H9 (cell line): ENCODE measurements around the gene TENT5C. TPM values are rescaled to one million over a fixed set of nuclear protein-coding genes. Genes with fewer than 3 reads are reported as not detected.

Experiments used
- DNase-seq: peaks from one replicate; pipeline ENCODE4 v3.0.0-alpha.2; 2017
- H2AFZ ChIP-seq: one replicate; pipeline ENCODE4 v1.6.1; 2013; ENCODE audit warnings: mild to moderate bottlenecking, low read length, control low read depth, moderate library complexity
- H2AK5ac ChIP-seq: 2 replicates; pipeline ENCODE4 v1.6.1; 2013; ENCODE audit warnings: low read length, control low read depth, mixed read lengths; ENCODE audit not compliant: insufficient read length
- H2BK120ac ChIP-seq: one replicate; pipeline ENCODE4 v1.6.1; 2013; ENCODE audit warnings: low read depth, mild to moderate bottlenecking, low read length, control low read depth, inconsistent platforms; ENCODE audit not compliant: poor library complexity, severe bottlenecking
- H2BK12ac ChIP-seq: 2 replicates; pipeline ENCODE4 v1.6.1; 2013; ENCODE audit warnings: low read length, control low read depth, mixed read lengths, low read depth; ENCODE audit not compliant: insufficient read length
- H2BK15ac ChIP-seq: 2 replicates; pipeline ENCODE4 v1.6.1; 2013; ENCODE audit warnings: low read depth, low read length, control low read depth
- H2BK20ac ChIP-seq: one replicate; pipeline ENCODE4 v1.6.1; 2013; ENCODE audit warnings: low read depth, mild to moderate bottlenecking, low read length, control low read depth, inconsistent platforms; ENCODE audit not compliant: poor library complexity, severe bottlenecking
- H2BK5ac ChIP-seq: 2 replicates; pipeline ENCODE4 v1.6.1; 2013; ENCODE audit warnings: low read length, control low read depth, mixed read lengths; ENCODE audit not compliant: insufficient read length
- H3K14ac ChIP-seq: 2 replicates; pipeline ENCODE4 v1.6.1; 2013; ENCODE audit warnings: low read length, control low read depth; ENCODE audit not compliant: insufficient read depth
- H3K18ac ChIP-seq: 2 replicates; pipeline ENCODE4 v1.6.1; 2013; ENCODE audit warnings: low read depth, mild to moderate bottlenecking, mixed read lengths, low read length, control low read depth; ENCODE audit not compliant: insufficient read length
- H3K23ac ChIP-seq: 2 replicates; pipeline ENCODE4 v1.6.1; 2013; ENCODE audit warnings: low read length, control low read depth, mixed read lengths, low read depth; ENCODE audit not compliant: insufficient read length
- H3K23me2 ChIP-seq: 2 replicates; pipeline ENCODE4 v1.6.1; 2013; ENCODE audit warnings: low read depth, mild to moderate bottlenecking, mixed read lengths, low read length, control low read depth; ENCODE audit not compliant: insufficient read length, poor library complexity, severe bottlenecking
- H3K27ac ChIP-seq: 2 replicates; pipeline ENCODE4 v1.5.1; 2013; ENCODE audit warnings: low read length, control low read depth, mixed read lengths, low read depth; ENCODE audit not compliant: insufficient read length
- H3K27me3 ChIP-seq: 2 replicates; pipeline ENCODE4 v1.6.1; 2013; ENCODE audit warnings: low read length, control low read depth, inconsistent platforms; ENCODE audit not compliant: insufficient read depth
- H3K4ac ChIP-seq: 2 replicates; pipeline ENCODE4 v1.6.1; 2013; ENCODE audit warnings: low read depth, mild to moderate bottlenecking, control low read depth, inconsistent platforms, low read length, moderate library complexity
- H3K4me1 ChIP-seq: 2 replicates; pipeline ENCODE4 v1.6.1; 2013; ENCODE audit warnings: low read length, control low read depth, inconsistent platforms; ENCODE audit not compliant: insufficient read depth
- H3K4me2 ChIP-seq: 2 replicates; pipeline ENCODE4 v1.6.1; 2013; ENCODE audit warnings: low read length, control low read depth, mixed read lengths; ENCODE audit not compliant: insufficient read length, insufficient read depth
- H3K56ac ChIP-seq: 2 replicates; pipeline ENCODE4 v1.6.1; 2013; ENCODE audit warnings: low read depth, mild to moderate bottlenecking, mixed read lengths, low read length, control low read depth; ENCODE audit not compliant: insufficient read length
- H3K79me1 ChIP-seq: 2 replicates; pipeline ENCODE4 v1.6.1; 2013; ENCODE audit warnings: low read depth, mild to moderate bottlenecking, moderate library complexity, low read length, control low read depth, inconsistent platforms; ENCODE audit not compliant: insufficient read depth, poor library complexity, severe bottlenecking
- H3K79me2 ChIP-seq: 2 replicates; pipeline ENCODE4 v1.6.1; 2013; ENCODE audit warnings: low read length, control low read depth, inconsistent platforms; ENCODE audit not compliant: insufficient read depth
- H3K9ac ChIP-seq: 2 replicates; pipeline ENCODE4 v1.6.1; 2013; ENCODE audit warnings: low read length, control low read depth, mixed read lengths; ENCODE audit not compliant: insufficient read length; ENCODE audit errors: extremely low read depth
- H3K9me3 ChIP-seq: one replicate; pipeline ENCODE4 v1.6.1; 2013; ENCODE audit warnings: low read depth, low read length, inconsistent platforms; ENCODE audit not compliant: control insufficient read depth
- H3T11ph ChIP-seq: one replicate; pipeline ENCODE4 v1.6.1; 2013; ENCODE audit warnings: mild to moderate bottlenecking, low read length, control low read depth, inconsistent platforms
- H4K20me1 ChIP-seq: one replicate; pipeline ENCODE4 v1.6.1; 2013; ENCODE audit not compliant: control insufficient read depth, insufficient read length, insufficient read depth
- H4K5ac ChIP-seq: 2 replicates; pipeline ENCODE4 v1.6.1; 2013; ENCODE audit warnings: low read depth, mild to moderate bottlenecking, mixed read lengths, low read length, control low read depth; ENCODE audit not compliant: insufficient read length
- H4K8ac ChIP-seq: replicated peaks from 2 replicates; pipeline ENCODE4 v1.6.1; 2013; ENCODE audit warnings: low read length, control low read depth, mixed read lengths, low read depth; ENCODE audit not compliant: insufficient read length
- H4K91ac ChIP-seq: 2 replicates; pipeline ENCODE4 v1.6.1; 2013; ENCODE audit warnings: low read depth, mild to moderate bottlenecking, moderate library complexity, mixed read lengths, low read length, control low read depth; ENCODE audit not compliant: insufficient read length
- H3K27ac Mint-ChIP-seq, 3 experiments: 2 replicates in 2 of 3; 3 replicates in 1 of 3; pipeline ENCODE4 v1.8.0; 2020 to 2021; ENCODE audit warnings: mixed read lengths in 3 of 3, mild to moderate bottlenecking in 1 of 3, moderate library complexity in 1 of 3
- H3K27me3 Mint-ChIP-seq: 2 replicates; pipeline ENCODE4 v1.8.0; 2021; ENCODE audit warnings: low read depth, mild to moderate bottlenecking, moderate library complexity, mixed read lengths
- H3K36me3 Mint-ChIP-seq, 3 experiments: 2 replicates in 2 of 3; 3 replicates in 1 of 3; pipeline ENCODE4 v1.8.0; 2020 to 2021; ENCODE audit warnings: low read depth in 3 of 3, mixed read lengths in 3 of 3; ENCODE audit not compliant: insufficient read depth in 1 of 3
- H3K4me1 Mint-ChIP-seq, 2 experiments: 2 replicates each; pipeline ENCODE4 v1.8.0; 2020; ENCODE audit warnings: mixed read lengths in 2 of 2
- H3K4me3 Mint-ChIP-seq, 2 experiments: 2 replicates in 1 of 2; 3 replicates in 1 of 2; pipeline ENCODE4 v1.8.0; 2020 to 2021; ENCODE audit warnings: mild to moderate bottlenecking in 2 of 2, mixed read lengths in 2 of 2, moderate library complexity in 1 of 2
- H3K9me3 Mint-ChIP-seq, 2 experiments: 2 replicates in 1 of 2; 3 replicates in 1 of 2; pipeline ENCODE4 v1.8.0; 2020; ENCODE audit warnings: mild to moderate bottlenecking in 2 of 2, mixed read lengths in 2 of 2, moderate library complexity in 1 of 2
- CTCF ChIP-seq: fragments of 200-600 bp; sonication (generic); conservative IDR thresholded peaks from 3 replicates; pipeline ENCODE4 v1.8.0; 2021; ENCODE audit warnings: antibody characterized with exemption, mild to moderate bottlenecking
- WGBS: extraction: QIAGEN DNeasy Blood & Tissue Kit; methylation state at CpG from one replicate; pipeline ENCODE4 v1.1.7; 2013; ENCODE audit warnings: missing lambda C conversion rate, low lambda C conversion rate, mixed read lengths; ENCODE audit not compliant: insufficient read length; ENCODE audit errors: extremely low coverage; 5-methylcytosine and 5-hydroxymethylcytosine counted together
- total RNA-seq: library from RNA; stranded (reverse); gene quantifications from 2 replicates; pipeline ENCODE4 v1.2.1, GENCODE V29; 2021

The TENT5C gene
- total RNA-seq, 1 experiment from 2014 or later, result 0.37 TPM

GRCh38 chr1:117621316-117621715 lies 15.5 kb downstream of the TENT5C start:
- WGBS, result no CpG with 5 or more reads among the region's 4 CpGs
- no peaks in the 10 kb centered on the region for H3K79me2 ChIP-seq
- no peak overlapping the region for H3K56ac ChIP-seq
- H3K18ac ChIP-seq, result no peak overlapping the region
- no peak overlapping the region for H2BK20ac ChIP-seq
- H3K9me3 Mint-ChIP-seq, result no peaks in the 10 kb centered on the region
- H2BK5ac ChIP-seq, result no peak overlapping the region
- no peaks in the 10 kb centered on the region for H3K9me3 ChIP-seq
- H4K20me1 ChIP-seq, result no peaks in the 10 kb centered on the region
- H4K5ac ChIP-seq, result no peak overlapping the region
- no peak overlapping the region for H3K27ac ChIP-seq
- H4K91ac ChIP-seq, result no peak overlapping the region
- no peak overlapping the region for H3T11ph ChIP-seq
- H3K79me1 ChIP-seq, result no peaks in the 10 kb centered on the region
- no peak overlapping the region for H2AK5ac ChIP-seq
- peaks cover 0 to 5% of the 10 kb centered on the region in 2 experiments; a peak in 2 of 4 replicates for H3K4me1 Mint-ChIP-seq
- H3K4ac ChIP-seq, result no peak overlapping the region
- H3K36me3 Mint-ChIP-seq, result no peaks in the 10 kb centered on the region; a peak in 1 of 7 replicates
- no peak overlapping the region for H2BK15ac ChIP-seq
- no peak overlapping the region for H2BK12ac ChIP-seq
- H3K23ac ChIP-seq, result no peak overlapping the region
- H3K4me1 ChIP-seq, result no peaks in the 10 kb centered on the region
- no peaks in the 10 kb centered on the region for H3K27me3 ChIP-seq
- no peak overlapping the region for H3K4me2 ChIP-seq
- no peak for DNase-seq
- H3K27ac Mint-ChIP-seq, result no peak overlapping the region
- no peak overlapping the region for H2AFZ ChIP-seq
- no peak overlapping the region for H2BK120ac ChIP-seq
- H3K9ac ChIP-seq, result no peak overlapping the region
- H3K4me3 Mint-ChIP-seq, result no peak overlapping the region
- no peak for TF ChIP-seq CTCF
- peaks cover 15% of the 10 kb centered on the region for H3K27me3 Mint-ChIP-seq
- H3K14ac ChIP-seq, result no peak overlapping the region
- H4K8ac ChIP-seq, result no peak overlapping the region
- no peaks in the 10 kb centered on the region for H3K23me2 ChIP-seq
